Stimulated activated CD4-positive, alpha-beta T cell treated with anti-CD3 and anti-CD28 coated beads, Interleukin-12 subunit alpha, Interleukin-12 subunit beta, amount 100 ng/mL, for 24 hours (primary cell): Measurements from ENCODE around the gene CCDC60.
A peak's percentile ranks its signal among the peaks of the same experiment; 100 is the strongest.

Source experiments
- DNase-seq, 2 experiments: peaks; one replicate each; pipeline ENCODE4 v3.0.0-alpha.2; 2020; ENCODE audit warnings: low read depth in 2 of 2

The CCDC60 gene

DNA sequence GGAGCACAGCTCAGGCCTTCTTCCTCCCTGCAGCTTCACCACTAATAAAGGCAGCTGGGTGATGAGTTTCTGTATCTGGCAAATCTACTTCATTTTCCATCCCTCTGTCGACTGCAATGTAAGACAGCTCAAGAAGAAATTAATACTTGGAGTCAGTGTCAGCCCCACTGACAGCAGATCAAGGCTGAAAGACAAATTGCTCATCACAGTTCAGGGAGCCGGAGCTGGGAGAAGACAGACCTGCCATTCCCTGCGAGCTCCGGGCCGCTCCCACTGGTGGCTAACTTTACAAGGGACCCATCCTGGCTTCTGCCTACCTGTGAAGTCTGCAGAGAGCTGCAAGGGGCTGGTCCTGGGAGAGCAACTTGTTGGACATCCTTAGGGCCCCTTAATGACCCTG, 49.8 kb downstream of the CCDC60 start:
- DNase-seq, result no peak

- DNase-seq, result no peak
Measured at GRCh38 chr12:119385659-119386058, 51.1 kb downstream of the CCDC60 start.

GRCh38 chr12:119389687-119390086, 55.2 kb downstream of the CCDC60 start:
- no peak for DNase-seq

DNA sequence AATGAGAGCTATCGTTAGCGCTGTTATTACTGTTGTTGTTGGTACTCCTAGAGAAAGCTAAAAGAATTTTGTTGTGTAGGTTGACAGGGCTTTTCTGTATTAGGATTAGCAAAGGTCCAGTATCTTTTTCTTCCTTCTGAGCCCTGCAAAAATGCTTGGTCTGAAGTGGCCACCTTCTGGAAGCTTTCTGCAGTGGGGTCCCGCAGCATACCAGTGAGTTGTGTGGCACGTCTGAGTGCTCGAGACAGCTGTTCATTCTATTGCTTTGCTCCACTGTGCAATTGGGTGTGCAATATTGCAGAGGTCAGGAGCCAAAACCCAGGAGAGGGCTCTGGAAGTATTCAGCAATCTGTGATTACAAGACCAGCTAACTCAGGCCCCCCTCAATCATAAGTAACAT, 57.1 kb downstream of the CCDC60 start:
- DNase-seq, result no peak

GRCh38 chr12:119393677-119394076, 59.1 kb downstream of the CCDC60 start:
- DNase-seq, result no peak

DNA sequence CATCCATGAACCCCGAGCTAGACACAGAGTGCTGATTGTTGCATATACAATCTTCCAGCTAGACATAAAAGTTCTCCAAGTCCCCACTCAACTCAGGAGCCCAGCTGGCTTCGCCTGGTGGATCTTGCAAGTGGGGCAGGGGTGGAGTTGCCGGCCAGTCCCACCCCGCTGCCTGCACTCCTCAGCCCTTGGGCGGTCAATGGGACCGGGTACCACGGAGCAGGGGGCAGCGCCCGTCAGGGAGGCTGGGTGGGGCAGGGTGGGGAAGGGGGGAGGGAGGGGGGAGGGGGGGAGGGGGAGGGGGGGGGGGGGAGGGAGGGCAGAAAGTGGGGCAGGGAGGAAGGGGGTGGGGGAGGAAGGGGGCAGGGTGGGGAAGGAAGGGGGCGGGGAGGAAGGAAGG, 63.0 kb downstream of the CCDC60 start:
- DNase-seq, result no peak

DNA sequence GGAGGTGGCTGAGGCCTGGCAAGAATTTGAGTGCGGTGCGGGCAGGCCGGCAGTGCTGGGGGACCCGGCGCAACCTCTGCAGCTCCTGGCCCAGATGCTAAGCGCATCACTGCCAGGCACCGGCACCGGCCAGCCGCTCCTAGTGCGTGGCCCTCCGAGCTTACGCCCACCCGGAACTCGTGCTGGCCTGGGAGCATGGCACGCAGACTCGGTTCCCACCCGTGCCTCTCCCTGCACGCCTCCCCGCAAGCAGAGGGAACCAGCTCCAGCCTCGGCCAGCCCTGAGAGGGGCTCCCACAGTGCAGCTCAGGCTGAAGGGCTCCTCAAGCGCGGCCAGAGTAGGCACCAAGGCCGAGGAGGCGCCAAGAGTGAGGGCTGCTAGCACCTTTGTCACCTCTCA, 63.7 kb downstream of the CCDC60 start:
- no peak for DNase-seq

GRCh38 chr12:119399301-119399700, 64.8 kb downstream of the CCDC60 start:
- no peak for DNase-seq

DNA sequence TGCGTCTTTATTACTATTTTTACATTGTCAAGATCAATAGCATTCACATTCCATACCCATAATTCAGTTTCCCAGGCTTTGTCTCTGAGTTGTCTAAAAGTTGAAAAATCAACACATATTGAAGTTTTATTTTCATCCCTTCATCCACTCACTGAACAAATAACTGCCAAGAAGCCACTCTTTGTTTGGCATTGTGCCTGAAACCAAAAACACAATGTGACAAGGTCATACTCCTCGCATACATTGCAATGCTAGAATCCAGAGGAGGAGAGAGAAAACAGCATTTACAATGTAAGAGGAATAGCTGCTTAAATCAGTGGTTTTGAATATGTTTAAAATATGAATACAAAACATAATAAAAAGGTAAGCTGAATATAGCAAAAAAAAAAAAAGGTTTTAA, 71.8 kb downstream of the CCDC60 start:
- DNase-seq, result no peak

DNA sequence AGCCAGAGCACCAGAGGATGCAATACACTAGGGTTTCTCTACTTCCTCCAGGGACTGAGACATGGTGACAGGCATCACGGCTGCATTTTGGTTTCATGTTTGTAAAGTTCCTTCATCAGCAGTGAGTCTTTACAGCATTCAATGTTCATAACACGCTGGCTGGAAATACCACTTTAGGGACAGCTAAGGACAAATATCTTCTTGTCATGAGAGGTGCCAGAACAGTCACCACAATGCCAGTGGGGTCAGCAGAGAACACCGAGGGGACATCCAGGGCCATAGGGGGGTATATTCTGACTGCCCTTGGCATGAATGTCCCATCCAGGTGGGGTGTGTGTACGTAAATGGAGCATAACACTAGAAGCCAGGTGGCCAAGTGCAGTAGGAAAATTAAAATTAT, 72.3 kb downstream of the CCDC60 start:
- no peak for DNase-seq

DNA sequence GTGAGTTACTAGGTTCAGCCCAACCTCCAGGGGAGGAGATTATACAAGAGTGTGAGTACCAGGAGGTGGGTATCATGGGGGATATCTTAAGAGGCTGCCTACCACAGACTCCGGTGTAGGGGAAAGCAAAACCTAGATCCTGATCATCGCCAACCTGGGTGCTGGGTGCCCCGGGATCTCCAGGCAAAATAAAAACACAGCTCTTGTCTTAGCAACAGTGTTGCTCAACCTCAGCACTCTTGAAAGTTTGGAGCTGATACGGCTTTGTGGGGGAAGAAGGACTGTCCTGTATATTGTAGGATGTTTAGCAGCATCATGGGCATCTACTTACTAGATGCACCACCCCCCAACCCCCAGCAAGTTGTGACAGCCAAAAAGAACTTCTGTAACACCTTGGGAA, 74.5 kb downstream of the CCDC60 start:
- DNase-seq, result no peak

GRCh38 chr12:119410396-119410795, 75.9 kb downstream of the CCDC60 start:
- no peak for DNase-seq

DNA sequence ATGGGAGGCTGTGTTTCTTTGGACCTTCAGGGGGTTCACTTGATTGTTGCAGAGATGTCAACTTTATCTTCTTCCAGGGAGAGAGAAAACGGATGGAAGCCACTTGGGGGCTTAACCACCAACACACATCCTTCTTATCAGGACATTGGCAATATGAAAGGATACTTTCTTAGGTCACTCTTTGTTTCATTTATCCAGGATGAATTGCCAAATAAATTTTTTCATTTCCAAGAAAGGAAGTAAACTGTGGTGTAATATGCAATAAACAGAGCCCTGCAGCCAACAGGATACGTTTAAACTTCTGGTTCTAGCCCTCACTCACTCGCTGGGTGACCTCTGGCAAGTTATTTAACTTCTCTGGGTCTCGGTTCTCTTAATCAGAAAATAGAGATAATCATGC, 77.8 kb downstream of the CCDC60 start:
- DNase-seq, result no peak

DNA sequence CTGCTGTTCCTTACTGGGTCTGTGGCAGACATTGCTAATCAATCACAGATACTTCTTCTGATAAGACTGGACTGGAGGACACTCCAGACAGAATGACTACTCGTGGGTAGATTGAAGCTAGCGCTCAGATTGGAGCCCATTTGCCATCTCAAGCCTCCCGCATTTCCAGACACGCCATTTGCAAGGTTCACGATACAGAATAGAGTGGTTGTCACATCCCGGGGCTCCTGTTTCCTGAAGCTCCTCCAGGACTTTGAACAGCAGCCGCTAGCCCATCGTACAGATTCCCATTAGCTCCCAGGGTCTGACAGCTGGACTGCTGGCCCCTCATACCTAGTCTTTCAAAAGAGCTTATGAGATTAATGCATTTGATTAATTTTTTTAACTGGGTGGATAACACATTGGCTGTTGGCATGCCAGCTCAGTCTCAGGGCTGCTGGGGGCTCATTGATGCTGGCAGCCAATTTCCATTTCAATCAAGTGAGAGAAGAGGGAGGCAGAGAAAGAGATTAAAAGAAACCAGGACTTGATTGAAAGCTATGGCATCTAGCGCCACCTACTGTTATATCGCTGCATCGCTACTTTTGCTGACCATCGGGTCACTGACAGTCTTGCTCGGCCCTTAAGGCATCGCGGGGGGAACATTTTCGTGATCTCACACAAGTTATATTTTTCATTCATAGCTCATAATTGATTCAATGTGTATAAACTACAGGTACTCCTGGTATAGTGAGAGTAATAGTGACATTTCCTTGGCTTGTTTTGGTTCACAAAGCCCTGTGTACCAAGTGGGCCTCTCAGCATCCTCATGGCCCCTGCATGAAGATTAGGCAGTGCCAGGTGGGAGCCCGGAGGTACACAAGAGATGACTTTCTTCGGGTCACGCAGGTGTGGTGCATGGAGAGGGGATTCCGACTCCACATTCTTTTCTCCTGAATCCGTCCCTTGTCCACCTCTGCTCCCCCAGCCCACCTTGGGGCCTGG, 78.6 kb downstream of the CCDC60 start:
- DNase-seq, result peak in 1 of 2 experiments; percentile 45

GRCh38 chr12:119415714-119416113, 81.2 kb downstream of the CCDC60 start:
- DNase-seq, result no peak

- no peak for DNase-seq
Measured at GRCh38 chr12:119417440-119417839, 82.9 kb downstream of the CCDC60 start.

GRCh38 chr12:119419381-119419780, 84.9 kb downstream of the CCDC60 start:
- DNase-seq, result no peak

- no peak for DNase-seq
Measured at GRCh38 chr12:119423285-119423684, 88.8 kb downstream of the CCDC60 start.

DNA sequence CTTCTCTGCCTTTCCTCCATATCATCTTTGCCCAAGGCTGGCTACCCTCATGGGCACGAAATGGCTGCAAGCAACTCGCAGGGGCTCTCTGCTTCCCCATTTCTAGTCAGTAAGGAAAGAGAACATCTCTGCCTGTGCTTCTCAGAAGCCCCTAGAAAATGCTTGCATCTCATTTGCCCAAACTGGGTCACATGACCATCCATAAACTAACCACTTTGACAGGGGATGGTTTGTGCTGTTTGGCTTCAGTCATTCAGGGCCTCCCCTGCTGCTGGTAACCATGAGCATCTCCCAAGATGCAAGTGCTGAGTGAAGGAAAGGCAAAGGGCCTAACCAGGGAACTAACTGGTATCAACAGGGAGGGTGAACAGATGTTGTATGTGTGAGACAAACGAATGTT, 91.1 kb downstream of the CCDC60 start:
- no peak for DNase-seq

DNA sequence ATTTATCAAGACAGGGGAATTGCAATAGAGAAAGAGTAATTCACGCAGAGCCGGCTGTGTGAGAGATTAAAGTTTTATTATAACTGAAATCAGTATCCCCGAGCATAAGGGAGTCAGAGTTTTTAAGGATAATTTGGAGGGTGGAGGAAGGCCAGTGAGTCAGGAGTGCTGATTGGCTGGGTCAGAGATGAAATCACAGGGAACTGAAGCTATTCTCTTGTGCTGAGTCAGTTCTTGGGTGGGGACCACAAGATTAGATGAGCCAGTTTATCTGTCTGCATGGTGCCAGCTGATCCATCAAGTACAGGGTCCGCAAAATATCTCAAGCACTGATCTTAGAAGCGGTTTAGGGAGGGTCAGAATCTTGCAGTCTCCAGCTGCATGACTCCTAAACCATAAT, 96.6 kb downstream of the CCDC60 start:
- no peak for DNase-seq

- no peak for DNase-seq
Measured at GRCh38 chr12:119432949-119433348, 98.4 kb downstream of the CCDC60 start.

- DNase-seq, result no peak
Measured at GRCh38 chr12:119440803-119441360, 106.4 kb downstream of the CCDC60 start.

- DNase-seq, result peak; percentile 26 to 32
Measured at GRCh38 chr12:119444462-119445044, 110.0 kb downstream of the CCDC60 start.
